D721Med (cell line): ENCODE results near the gene HIVEP3.
"Not testable (repeated sequence)": the region's sequence is repeated elsewhere in the genome, so short reads cannot be mapped to it uniquely, and the experiment has no call there.

ENCODE experiments used
- DNase-seq: peaks from one replicate; pipeline ENCODE4 v3.0.0; 2011; ENCODE audit warnings: low spot score; ENCODE audit not compliant: insufficient read length
- FAIRE-seq: peaks from 2 replicates; lab custom pipeline; 2011; peaks lifted over from hg19 to GRCh38; lab: Jason Lieb, UNC
- TF ChIP-seq, protein P1 (sequence below): IDR thresholded peaks from 2 replicates; pipeline ENCODE4 v1.5.1; 2012; ENCODE audit warnings: mild to moderate bottlenecking, control low read depth; ENCODE audit not compliant: insufficient read depth; ENCODE audit errors: missing control alignments

HIVEP3 gene

DNA sequence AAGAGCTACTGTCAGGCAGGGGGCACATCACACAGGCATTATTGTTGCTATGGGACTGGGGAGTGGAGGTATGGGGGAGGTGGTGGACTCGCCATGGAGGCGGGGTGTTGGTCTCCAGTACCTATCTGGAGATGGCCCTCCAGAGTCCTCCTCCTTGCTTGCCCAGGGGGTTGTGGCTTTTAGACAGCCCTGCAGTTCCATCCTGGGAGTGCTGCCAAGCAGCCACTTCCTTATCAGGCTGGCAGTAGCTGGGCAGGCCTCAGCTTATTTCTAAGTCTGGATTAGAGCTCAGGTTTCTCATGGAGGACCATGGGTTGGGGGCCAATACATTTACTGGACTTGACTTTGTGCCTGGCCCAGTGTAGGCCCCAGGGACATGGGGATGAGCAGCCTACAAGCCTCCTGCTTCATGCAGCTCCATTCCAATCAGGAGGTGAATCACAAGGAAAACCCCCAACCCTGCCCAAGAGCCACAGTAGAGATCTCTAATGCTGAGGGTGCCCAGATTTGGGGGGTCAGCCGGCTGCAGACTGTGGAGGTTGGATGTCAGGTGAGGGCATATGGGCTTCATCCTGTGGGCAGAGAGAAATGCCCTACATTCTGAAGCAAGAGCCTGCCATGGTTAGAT is 223.5 kb downstream of the HIVEP3 start:
- TF ChIP-seq, protein P1, sequence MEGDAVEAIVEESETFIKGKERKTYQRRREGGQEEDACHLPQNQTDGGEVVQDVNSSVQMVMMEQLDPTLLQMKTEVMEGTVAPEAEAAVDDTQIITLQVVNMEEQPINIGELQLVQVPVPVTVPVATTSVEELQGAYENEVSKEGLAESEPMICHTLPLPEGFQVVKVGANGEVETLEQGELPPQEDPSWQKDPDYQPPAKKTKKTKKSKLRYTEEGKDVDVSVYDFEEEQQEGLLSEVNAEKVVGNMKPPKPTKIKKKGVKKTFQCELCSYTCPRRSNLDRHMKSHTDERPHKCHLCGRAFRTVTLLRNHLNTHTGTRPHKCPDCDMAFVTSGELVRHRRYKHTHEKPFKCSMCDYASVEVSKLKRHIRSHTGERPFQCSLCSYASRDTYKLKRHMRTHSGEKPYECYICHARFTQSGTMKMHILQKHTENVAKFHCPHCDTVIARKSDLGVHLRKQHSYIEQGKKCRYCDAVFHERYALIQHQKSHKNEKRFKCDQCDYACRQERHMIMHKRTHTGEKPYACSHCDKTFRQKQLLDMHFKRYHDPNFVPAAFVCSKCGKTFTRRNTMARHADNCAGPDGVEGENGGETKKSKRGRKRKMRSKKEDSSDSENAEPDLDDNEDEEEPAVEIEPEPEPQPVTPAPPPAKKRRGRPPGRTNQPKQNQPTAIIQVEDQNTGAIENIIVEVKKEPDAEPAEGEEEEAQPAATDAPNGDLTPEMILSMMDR, result no peak
- DNase-seq (no peak), FAIRE-seq (no peak)

DNA sequence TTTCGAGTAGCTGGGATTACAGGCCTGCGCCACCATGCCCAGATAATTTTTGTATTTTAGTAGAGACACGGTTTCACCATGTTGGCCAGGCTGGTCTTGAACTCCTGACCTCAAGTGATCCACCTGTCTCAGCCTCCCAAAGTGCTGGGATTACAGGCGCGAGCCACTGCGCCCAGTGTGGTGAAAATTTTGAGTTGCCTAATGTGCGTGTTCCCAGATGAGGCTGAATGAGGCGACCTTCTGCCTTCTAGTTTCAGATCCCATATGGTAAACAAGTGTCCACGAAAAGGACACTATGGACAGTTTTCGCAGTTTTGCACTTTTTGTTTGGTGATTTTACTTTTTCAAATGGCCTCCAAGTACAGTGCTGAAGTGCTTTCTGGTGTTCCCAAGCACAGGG is 226.8 kb downstream of the HIVEP3 start:
- not testable (repeated sequence) for DNase-seq, FAIRE-seq

DNA sequence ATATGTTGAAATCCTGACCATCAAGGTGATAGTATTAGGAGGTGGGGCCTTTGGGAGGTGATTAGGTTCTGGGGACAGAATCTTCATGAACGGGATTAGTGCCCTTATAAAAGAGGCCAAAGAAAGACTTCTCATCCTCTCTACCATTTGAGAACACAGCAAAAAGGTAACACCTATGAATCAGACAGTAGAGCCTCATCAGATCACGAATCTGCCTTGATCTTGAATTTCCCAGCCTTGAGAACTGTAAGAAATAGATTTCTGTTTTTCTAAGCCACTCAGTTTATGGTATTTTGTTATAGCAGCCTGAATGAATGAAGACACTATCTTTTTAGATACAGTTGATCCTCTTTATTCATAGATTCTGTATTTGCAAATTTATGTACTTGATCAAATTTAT is 227.3 kb downstream of the HIVEP3 start:
- DNase-seq (no peak), FAIRE-seq (no peak)
- TF ChIP-seq, protein P1, result no peak

DNA sequence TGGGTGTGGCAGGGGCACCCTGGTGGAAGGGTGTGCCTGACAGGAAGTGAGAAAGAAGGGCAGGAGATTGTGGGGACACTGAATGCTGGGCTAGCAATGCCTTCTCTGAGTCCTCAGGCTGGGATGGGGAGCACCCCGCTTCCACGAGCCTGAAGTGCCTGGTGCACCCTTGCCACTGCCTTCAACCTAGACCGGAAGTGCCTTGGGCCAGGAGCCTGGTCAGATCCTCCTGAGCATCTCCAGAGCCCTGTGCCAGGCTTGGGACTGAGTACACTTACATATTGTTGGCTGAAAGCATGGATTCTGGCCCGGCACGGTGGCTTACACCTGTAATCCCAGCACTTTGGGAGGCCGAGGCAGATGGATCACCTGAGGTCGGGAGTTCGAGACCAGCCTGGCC is 228.4 kb downstream of the HIVEP3 start:
- TF ChIP-seq, protein P1, result no peak
- no peak for DNase-seq
- no peak for FAIRE-seq

DNA sequence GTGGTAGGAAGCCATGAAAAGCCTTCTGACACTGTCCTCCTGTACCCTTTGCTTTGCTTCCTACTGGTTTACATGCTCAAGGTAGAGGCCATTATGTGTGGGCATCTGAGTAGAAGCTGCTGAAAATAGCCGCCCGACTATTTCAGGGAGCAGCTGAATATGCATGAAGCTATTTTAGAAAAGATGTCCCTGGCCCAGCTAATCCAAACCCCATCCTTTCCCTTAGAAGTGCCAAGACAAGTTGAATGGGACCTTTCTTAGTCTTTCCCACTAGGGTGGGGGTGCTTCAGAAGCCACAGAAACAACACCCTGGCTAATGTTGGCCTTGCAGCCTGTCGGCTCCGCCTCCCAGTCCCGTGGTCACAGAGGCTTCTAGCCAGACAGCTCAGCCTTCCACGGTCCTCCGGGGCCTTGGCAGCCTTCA is 229.2 kb downstream of the HIVEP3 start:
- DNase-seq (no peak), FAIRE-seq (no peak)
- TF ChIP-seq, protein P1, result no peak

DNA sequence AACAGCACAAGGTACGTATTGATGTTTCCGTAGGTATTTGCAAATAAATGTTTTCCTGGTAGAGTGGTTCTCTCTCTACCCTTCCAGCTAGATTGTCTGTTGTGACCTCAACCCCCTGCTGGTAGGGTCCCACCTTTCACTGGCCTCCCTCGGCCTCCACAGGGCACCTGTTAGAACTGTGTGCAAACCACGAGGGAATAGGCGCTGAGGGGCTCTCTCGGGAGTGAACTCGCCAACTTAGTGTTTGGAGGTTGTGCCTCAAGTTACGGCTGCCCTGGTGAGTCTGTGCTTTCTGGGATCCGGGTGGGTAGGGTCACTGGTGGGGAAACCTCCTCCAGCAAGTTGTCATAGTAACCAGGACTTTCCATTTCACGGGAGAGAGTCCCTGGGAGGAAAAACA is 229.6 kb downstream of the HIVEP3 start:
- TF ChIP-seq, protein P1, result no peak
- no peak for DNase-seq
- no peak for FAIRE-seq

DNA sequence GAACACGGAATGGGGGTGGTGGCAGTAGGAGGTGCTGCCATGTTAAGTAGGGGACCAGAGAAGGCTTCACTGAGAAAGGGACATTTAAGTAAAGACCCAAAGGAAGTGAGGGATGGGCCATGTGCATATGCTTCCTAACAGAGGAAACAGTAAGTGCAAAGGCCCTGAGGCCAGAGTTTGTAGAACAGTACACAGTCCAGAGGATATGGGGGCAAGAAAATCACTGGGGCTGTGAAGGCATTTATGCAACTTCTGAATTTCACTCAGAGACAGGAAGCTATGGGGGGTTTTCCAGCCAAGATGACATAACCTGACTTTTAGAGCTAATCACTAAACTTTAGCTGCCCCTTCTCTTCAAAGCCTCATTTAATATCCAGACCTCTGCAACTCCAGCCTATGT is 231.7 kb downstream of the HIVEP3 start:
- FAIRE-seq, result no peak
- TF ChIP-seq, protein P1, result no peak
- DNase-seq, result no peak
